HG02623 (cell line): ENCODE results near the gene TIMMDC1.
A peak's percentile ranks its signal among the peaks of the same experiment; 100 is the strongest.
"Not testable (repeated sequence)": the region's sequence is repeated elsewhere in the genome, so short reads cannot be mapped to it uniquely, and the experiment has no call there.

Experiments
- ATAC-seq: cut with Tn5 transposase; IDR thresholded peaks from one replicate; pipeline ENCODE4 v1.9.1; 2021; ENCODE audit warnings: moderate library complexity; ENCODE audit not compliant: unreplicated experiment

Gene TIMMDC1

DNA sequence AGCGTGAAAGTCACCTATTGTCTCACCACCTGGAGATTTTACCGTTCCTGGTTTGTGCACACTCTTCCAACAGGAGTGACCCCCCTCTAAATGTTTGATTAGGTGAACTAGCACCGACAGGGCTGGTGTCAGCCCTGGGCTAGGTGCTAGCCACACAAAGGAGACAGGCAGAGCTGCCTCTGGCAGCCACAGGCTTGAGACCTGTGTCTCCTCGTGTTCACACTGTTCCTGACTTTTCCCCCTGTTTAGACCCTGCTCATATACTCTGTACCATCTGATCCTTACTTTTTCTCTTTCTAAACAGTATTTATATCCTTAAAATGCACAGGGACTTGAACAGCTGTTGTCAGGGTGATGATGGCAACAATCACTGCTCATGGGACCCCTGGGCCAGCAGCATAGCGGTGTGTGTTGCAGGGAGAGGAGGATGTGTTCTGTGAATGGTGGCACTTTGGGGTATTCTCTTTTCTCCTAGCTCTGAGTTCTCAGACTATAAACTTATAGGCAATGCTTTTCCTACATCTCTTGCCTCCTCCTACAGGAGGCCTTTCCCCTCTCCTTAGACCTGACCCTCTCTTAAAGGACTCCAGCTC lies 55.6 kb downstream of the TIMMDC1 start:
- ATAC-seq = no peak

DNA sequence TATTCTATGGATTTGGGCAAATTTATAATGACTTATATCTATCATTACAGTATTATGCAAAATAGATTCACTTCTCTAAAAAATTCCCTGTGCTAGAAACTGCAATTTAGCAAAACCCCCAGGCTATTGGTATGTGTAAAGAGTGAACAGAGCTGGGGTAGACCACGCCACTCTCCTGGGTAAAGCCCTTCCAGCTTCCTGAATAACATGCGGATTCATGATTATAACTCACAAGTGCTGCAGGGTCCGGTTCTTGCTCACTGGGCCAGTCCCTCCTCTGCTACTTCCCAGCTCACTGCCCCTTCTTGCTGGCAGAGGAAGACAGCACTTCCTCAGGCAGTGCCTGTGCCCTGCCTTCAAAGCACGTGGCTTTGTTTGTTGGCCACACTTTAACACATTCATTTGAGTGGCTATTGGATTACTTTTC lies 57.0 kb downstream of the TIMMDC1 start:
- no peak for ATAC-seq

DNA sequence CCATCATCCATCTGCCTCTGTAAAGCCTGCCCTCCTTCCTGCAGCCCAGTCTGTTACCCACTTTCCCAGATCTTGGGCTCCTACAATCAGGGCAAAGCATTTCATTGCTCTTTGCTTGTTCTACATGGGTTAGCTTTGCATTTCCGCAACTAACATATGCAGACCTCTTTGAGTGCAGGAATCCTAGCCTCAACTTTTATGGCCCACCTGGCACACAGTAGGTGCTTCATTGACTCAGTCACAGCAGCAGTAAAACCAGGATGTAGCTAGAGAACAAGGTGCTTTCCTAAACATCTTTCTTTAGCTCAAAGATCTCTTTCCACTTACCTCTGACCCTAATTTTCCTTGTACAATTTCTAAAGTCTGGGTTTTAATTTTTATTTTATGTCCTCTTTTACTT lies 57.6 kb downstream of the TIMMDC1 start:
- no peak for ATAC-seq

DNA sequence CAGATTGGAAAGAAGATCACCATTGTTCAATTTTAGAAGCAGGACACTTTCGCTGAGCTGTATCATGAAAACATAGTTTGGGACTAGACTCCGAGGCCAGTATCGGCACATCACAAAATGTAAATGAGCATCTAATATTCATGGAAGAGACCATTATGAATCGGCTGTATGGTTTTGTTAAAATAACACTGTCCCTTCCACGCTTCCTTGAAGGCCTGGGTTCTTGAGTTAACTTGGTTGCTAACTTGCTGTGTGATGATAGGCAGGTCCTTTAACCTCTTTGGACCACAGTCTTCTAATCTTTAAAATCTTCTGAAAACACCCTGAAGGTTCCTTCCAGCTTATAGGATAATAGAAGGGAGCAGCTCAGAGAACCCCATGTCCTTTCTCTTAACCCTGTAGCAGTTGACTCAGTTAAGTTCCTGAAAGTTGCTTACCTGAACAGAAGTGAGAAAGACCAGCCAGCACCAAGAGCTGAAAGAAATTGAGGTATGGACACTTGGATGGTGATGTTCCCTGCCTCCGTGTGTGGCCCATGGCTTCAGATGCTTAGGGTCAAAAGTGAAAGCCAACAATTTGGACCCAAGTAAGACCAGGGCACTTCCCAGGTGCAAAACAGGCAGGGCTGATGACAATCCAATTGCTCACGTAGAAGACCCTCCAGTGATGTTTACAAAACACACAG lies 59.0 kb downstream of the TIMMDC1 start:
- no peak for ATAC-seq

DNA sequence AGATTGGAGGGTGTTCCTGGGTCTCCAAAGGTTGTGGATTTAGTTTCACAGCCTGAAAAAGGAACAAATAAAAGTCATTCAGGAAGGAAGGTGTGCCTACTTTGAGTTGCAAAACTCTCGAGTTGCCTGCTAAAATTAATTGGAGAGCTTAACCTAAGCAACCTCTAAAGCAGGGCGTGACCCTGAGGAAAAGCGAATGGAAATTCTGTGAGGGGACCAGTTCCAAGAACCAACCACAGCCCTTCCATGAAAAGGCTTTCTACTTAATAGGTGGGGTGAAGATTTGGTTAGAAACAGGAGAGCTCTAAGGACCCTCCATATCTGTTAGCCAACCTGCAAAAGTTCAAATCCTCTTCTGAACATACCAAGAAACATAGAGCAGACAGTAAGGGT lies 59.5 kb downstream of the TIMMDC1 start:
- no peak for ATAC-seq

DNA sequence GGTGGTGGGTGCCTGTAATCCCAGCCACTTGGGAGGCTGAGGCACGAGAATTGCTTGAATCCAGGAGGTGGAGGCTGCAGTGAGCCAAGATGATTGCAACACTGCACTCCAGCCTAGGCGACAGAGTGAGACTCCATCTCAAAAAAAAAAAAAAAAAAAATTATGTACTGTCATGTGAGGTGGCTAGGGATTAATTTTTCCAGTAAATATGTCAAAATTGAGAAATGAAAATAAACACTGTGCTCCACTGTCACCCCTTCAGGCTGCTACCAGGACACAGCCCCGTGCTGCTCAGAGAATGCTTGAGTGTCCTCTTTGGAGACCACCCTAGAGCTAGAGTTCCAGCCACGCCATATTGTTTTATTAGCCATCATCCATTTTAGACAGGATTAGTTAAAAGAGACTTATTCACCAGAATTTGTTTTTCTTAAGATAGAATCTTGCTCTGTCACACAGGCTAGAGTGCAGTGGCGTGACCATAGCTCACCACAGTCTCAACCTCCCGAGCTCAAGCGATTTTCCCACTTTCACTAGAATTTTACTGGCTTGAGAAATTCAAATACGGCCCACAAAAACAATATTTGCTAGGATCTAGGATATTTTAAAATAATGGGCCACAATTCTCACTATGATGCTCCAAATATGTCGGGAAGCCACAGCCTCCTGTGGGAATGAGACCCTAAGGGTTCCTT lies 60.4 kb downstream of the TIMMDC1 start:
- ATAC-seq = no peak

DNA sequence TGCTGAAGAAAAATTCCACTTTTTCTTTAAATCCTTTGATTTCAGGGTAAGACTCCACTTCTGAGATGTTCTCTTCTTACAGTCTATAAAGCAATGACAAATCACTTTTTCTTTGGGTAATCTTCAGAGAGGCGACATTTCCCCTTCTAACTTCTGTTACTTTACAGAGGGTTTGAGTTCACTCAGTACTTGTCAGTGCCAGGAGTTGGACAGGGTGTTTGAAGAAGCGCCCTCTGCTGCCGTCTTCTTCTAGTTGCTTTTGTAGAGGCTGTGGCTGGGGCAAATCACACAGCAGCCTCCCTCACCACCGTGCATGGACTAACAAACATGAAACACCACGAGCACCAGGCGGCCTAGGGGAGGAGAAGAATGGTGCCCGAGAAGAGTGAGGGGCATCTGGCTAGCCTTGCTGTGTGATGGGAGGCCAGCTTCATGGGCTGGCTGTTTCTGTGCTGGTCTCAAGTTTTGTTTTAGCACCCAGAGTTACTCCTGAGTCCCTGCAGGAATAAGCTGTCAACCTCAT lies 61.2 kb downstream of the TIMMDC1 start, which contains the start of gene CD80:
CD80 (minus strand) TSS at position 174 of the 523 bp plus-strand sequence. CDS start 1,886 bp downstream, outside the sequence.
- peak; percentile 48 for ATAC-seq

DNA sequence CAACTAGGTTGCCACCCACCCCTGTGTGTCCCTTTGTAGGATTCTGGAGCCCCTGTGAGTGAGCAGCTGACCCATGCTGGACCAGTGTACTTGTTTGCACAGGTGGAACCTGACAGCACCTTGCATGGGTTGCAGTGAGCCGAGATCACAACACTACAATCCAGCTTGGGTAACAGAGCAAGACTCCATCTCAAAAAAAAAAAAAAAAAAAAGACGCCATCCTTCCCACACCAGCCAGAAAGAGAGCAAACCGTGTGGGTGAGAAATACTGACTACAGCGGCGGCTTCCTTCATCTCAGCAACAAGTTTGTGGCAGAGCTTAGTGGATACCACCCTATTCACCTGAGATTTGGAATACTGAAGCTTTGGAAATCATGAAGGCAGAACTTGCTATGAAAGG lies 61.8 kb downstream of the TIMMDC1 start:
- ATAC-seq = no peak

DNA sequence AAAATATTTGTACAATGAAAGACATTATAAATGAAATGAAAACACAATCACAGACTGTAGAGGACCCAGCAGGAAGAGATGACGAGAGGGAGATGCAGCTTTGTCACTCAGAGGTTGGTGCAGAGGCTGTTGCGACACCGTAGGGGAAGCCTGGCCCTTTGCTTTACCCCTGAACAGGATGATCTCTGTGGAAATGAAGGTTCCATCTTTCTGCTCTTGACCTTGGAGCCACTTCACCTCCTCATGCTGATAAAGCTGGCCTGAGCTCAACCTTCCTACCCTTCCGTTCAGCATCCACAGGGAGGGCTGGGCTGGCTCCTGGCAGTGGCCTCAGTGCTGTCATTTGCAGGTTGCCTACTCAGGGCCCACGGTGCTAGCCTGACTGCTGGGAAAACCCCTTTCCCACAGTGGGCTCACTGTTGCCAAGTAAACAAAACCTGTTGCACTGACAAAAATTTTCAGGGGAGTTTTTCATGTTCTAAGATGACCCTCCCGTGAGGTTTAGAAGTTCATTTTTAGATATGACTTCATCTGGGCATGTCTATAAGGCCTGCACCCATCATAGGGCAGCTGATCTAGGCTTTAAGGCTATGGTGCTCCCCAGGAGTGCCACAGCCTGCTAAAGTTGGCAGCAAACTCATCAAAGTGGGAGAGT lies 64.1 kb downstream of the TIMMDC1 start:
- peak; percentile 75 for ATAC-seq

DNA sequence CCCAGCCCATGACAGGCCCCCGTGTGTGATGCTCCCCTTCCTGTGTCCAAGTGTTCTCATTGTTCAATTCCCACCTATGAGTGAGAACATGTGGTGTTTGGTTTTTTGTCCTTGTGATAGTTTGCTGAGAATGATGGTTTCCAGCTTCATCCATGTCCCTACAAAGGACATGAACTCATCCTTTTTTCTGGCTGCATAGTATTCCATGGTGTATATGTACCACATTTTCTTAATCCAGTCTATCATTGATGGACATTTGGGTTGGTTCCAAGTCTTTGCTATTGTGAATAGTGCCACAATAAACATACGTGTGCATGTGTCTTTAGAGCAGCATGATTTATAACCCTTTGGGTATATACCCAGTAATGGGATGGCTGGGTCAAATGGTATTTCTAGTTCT lies 65.0 kb downstream of the TIMMDC1 start:
- not testable (repeated sequence) for ATAC-seq

DNA sequence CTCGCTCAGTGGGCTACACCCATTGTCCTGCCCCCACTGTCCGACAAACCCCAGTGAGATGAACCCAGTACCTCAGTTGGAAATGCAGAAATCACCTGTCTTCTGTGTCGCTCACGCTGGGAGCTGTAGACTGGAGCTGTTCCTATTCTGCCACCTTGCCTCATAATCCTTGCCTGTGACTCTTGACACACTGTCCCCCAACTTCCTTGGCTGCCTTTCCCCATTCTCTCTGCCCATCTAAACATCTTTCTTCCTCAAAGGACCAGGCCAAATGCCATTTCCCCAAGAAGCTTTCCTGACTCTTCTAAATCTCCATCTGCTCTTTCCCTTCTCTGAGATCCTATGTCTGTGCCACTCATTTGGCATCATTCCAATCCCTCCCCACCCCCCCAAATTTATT lies 70.8 kb downstream of the TIMMDC1 start:
- no peak for ATAC-seq

DNA sequence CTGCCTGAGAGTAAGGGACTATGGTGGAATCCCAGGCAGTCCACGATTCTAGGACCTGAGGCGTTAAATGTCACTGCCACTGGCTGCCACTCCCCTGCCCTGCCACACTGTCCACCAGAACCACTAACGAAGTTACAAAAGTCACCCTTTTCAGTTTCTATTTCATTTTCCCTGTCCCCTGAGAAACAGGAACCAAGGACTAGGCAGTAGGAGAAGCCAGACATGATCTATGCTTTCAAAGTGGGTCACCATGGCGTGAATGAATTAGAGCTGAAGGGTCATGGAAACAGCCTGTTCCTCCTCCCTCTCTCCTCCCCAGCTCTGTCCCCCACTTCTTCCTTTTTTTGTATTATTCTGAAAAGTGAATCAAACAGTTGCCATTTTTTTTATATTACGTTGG lies 71.9 kb downstream of the TIMMDC1 start:
- no peak for ATAC-seq

DNA sequence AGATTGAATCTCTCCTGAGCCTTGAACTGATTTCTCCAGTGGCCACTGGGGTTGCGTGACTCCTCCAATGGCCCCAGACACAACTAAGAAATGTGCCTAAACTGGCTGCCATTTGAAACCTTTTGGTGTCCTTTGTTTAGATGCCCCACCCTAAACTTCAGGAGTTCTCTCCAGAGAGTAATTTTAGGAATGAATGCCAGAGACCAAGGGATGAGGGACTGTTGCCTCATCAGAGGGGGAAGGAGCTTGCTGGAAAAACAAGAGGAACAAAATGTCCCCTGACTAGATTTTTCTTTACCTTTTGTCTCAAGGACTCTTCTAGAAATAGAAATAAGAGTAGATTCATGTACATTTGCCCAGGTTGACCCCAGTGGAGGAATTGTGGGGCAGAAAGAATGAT lies 72.9 kb downstream of the TIMMDC1 start:
- no peak for ATAC-seq

DNA sequence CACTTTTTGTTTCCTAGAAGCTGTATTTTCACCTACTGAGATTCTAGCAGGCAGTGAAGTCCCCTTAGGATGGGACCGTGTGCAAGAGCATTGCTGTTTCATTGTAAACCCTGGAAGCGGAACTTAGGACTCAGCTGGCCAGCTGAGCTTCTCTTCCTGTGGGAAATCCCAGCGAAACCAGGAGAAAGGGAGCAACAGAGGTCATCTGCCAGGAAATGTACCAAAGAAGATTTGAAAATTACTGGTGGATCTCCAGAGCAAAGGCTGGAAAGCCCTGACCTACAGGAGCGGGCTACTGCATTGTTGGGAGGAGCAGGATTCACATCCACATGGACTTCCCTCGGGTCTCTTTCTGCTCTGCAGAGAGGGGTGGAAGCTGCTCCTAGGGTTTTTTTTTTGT lies 73.3 kb downstream of the TIMMDC1 start:
- ATAC-seq = no peak
